NCI-H1436 (cell line): Measurements from ENCODE around the gene RRAGD.

ENCODE experiments used
- DNase-seq: peaks from one replicate; lab custom pipeline; 2025; lab: John Stamatoyannopoulos, UW

Gene RRAGD, protein sequence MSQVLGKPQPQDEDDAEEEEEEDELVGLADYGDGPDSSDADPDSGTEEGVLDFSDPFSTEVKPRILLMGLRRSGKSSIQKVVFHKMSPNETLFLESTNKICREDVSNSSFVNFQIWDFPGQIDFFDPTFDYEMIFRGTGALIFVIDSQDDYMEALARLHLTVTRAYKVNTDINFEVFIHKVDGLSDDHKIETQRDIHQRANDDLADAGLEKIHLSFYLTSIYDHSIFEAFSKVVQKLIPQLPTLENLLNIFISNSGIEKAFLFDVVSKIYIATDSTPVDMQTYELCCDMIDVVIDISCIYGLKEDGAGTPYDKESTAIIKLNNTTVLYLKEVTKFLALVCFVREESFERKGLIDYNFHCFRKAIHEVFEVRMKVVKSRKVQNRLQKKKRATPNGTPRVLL

DNA sequence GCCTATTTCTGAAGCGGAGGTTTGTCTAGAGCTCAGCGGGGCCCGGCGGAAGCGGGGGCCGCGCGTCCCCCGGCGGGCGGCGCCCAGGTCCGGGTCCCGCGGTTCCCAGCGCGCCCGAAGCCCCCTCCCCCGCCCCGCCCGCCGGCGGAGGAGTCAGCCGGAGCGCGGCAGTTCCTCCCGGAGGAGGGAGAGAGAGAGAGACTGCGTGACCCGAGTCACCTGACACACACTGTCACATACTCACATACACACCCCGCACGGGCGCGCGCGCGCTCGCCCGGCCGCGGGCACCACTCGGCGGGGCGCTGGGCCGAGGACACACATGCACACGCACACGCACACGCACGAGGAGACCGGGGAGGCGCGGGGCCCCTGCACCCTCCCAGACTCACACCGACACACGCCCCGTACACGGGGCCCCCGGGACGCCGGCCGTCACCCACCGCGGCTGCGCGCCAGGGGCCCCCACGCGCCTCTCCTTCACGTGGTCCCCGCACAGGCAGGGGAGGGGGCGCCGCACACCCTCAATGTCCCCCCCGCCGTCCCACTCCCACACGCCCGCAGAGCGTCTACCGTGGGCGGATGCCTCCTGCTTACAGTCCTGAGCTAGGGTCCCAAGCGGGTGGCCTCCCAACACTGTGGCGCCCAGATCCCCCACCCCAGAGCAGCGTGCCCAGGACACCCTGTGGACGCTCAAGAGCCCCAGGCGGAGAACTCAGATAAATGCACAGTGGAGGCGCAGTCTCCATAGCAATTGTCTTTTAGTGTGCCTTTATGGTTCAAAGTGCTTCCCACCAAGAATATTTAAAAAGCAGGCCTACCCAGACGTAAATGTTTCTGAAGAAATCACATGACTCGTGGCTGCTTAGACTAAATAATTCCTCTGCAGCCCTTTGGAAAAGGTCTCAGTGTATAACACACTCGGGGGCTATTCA lies at the start of gene RRAGD:
Gene RRAGD, minus strand, starts transcription at position 203 of the 935 bp plus-strand sequence. CDS start 280 bp downstream, outside the sequence.
- peak; percentile 73 for DNase-seq

DNA sequence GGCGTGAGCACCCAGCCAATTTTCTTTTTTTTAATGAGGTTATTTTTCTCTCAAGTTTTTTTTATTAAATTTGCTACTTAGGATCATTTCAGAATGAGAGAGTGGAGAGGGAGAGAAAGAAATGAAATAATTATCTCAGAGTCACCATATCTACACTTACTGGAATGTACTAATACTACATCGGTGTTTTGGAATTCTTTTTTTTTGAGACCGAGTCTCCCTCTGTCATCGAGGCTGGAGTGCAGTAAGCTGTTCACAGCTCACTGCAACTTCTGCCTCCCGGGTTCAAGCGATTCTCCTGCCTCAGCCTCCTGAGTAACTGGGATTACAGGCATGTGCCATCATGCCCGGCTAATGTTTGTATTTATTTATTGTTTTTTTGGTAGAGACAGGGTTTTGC lies 48.6 kb upstream of the RRAGD start:
- no peak for DNase-seq

DNA sequence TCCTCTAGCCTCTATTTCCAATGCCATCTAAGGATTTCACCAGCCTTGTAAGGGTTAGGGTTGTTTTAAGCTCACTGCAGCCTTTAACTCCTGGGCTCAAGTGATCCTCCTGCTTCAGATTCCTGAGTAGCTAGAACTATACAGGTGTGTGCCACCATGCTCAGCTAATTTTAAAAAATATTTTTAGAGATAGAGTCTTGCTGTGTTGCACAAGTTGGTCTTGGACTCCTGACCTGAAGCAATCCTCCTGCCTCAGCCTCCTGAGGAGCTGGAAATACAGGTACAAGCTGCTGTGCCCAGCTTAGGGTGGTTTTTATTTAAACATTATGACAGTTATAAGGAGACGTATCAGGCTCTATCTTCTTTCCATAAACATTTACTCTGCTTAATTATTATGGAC lies 47.4 kb upstream of the RRAGD start:
- no peak for DNase-seq

DNA sequence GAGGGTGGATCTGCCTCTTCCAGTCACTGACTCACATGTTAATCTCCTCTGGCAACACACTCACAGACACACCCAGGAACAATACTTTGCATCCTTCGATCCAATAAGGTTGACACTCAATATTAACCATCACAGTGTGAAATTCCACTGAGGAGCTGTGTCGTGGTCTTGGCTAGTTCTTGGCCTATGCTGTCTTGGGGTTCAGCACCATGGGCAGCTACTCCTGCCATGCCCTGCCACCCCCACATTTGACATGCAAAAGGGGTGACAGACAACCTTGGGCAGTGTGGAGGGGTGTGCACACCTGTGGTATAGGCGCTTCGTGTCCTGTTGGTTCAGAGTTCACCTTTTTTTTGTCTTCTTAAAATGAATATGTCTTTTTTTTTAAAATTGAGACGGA lies 46.6 kb upstream of the RRAGD start:
- no peak for DNase-seq

DNA sequence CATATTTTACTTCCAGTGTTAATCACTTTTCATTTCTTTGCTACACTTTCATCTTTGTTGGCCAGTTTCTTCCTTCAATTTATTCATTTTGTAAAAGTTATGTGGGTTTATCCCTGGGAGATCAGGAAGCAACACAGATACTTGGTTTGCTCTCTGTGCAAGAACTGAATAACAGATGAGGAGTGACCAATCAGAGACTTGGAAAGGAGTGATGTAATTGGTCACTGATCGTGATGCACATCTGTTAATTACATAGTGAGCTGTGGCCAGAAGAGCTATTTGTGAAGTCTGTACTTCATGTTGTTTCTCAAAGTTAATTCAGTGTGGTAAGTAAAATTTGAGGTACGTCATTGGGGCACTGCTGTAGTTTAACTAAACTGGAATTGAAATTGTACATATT lies 42.2 kb upstream of the RRAGD start:
- DNase-seq = no peak

DNA sequence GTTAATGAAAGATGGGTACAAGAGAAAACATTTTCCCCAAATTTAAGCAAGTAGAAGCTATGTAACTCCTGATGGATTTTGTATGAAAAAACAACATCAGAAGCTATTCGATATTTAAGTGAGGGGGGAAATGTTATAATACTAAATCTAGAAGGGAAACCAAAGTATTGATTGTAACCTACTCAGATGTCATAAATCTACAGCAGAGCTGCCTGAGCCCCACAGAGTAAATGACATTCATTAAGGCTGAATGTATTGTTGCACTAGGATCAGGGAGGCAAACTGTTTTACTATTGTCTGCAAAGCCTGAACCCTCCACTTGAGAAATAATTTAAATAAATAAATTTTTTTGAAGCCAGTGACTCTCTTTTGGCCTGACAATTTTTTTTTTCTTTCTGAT lies 40.2 kb upstream of the RRAGD start:
- no peak for DNase-seq

DNA sequence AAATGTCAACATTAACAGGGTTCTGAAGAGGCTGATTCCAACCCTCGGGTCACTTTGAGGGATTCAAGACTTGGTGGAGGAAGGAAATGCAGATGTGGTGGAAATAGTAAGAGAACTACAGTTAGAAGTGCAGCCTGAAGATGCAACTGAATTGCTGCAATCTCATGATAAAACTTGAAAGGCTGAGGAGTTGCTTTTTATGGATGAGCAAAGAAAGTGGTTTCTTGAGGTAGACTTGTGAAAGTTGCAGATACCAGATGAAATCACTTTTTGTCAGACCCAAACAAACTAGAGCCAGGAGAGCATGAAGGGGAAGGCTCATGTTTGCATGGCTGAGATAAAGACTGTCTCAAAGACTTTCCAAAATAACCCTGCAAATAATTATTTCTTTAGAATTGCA lies 37.1 kb upstream of the RRAGD start:
- no peak for DNase-seq

DNA sequence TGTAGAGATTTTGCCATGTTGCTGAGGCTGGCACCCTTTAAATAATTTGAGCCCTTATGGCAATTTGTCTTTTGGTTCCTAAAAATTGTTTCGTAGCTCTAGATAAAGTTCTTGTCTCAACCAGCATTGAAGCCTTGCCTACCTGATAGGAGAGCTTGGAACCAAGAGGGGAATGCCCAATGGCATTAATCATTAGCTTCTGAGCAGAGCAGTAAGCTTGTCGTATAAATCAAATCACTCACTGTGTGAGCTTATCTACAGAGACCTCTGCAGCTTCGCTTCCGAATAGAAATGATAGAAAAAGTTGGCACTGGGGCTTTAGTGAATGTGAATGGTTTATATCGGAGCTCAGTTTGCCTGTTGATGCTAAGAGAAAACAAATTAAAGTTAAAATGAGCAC lies 31.6 kb upstream of the RRAGD start:
- DNase-seq = no peak

DNA sequence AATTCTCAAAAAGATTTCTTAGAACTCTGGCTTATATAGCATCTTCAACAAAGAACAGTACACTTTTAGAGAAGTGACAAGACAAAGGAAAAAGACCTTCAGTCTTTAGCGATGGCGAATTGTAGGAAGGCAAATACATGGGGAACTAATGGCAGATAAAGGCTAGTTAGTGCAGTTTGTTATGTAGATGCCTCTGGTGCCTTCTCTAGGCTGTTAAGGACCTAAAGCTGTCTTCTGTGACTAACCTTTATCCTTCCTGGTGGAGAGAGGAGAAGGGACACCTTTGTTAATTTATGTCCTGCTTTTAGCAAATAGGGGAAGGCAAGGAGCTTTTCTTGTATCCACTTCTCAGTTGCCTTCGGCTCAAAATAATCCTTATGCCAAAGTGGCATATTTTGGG lies 28.1 kb upstream of the RRAGD start:
- no peak for DNase-seq

DNA sequence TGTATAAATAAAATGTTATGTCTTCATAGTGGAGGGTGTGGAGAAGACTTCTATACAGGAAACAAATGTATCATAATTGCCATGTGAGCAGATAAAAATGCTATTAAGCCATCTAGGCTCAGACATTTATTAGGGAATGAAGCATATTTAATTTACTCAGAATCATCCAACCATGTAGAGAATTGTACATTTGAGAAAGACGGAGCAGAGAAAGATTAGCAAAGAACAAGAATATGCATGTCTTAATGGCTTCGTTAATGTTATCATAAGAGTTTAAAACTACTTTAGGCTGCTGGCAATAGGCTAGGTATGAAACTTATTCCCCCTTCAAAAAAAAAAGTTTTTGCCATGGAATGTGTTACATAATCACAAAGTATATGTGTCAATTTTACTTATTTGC lies 26.9 kb upstream of the RRAGD start:
- DNase-seq = no peak

DNA sequence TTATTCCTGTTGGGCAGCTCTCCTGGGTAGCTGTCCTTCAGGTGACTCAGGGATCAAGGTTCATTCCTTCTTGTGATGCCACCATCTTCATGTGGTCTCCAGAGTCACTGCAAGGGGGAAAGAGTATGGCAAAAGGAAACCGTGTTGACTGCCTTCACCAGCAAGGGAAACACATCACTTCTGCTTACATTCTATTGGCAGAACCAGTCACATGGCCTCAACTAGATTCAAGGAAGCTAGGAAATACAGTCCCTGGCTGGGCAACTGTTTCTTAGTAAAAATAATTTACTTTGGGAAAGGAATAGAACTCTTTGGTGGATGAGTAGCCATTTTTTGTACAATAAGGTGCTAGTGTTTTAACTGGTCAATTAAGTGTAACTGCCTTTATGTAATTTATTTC lies 26.2 kb upstream of the RRAGD start:
- no peak for DNase-seq

DNA sequence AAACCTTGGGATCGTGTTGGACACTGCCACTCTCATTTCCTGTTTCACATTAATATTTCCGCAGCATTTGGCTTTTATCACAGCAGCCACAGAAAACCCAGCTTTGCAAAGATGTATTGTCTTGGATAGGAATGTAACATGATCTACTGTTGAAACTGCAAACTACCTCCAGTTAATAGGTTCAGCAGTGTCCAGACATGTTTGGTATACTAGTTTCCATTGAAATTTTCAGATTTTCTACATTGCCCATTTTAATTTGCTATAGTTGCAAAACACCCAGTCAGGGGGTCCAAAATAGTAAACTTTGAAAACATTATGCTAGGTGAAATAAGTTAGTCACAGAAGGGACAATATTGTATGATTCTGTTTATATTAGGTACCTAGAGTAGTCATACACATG lies 24.2 kb upstream of the RRAGD start:
- no peak for DNase-seq

DNA sequence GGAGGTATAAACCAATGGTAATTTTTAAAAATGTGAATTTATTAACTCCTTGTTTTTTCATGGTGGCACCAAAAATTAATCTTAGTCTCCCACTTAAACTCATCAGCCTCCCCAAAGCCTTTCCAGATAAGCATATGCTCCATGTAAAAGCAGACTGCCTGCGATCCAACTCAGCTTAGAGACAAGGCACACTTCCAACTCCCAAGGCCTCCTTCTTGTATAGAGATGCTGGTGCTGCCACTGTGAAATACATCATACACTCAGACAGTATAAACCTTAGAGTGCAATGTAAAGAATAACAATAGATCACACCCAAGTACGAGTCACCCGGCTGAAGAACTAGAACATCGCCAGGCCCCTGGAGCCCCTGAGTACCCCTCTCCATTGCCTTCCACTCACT lies 22.9 kb upstream of the RRAGD start:
- DNase-seq = no peak

DNA sequence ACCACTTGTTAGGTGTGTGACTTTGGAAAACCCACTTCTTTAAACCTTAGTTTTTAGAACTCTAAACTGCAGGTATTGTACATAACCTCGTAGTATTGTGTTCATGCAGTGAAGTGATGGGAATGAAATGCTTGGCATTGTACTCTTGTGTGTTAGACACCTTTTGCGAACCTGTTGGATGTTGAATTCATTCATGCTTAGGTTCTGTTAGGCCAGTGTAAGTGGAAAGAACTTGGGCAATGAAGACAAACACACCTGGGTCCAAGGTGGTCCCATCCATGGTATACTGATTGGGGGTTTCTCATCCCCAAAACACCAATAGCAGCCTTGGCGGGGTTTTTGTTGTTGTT lies 22.1 kb upstream of the RRAGD start:
- no peak for DNase-seq

DNA sequence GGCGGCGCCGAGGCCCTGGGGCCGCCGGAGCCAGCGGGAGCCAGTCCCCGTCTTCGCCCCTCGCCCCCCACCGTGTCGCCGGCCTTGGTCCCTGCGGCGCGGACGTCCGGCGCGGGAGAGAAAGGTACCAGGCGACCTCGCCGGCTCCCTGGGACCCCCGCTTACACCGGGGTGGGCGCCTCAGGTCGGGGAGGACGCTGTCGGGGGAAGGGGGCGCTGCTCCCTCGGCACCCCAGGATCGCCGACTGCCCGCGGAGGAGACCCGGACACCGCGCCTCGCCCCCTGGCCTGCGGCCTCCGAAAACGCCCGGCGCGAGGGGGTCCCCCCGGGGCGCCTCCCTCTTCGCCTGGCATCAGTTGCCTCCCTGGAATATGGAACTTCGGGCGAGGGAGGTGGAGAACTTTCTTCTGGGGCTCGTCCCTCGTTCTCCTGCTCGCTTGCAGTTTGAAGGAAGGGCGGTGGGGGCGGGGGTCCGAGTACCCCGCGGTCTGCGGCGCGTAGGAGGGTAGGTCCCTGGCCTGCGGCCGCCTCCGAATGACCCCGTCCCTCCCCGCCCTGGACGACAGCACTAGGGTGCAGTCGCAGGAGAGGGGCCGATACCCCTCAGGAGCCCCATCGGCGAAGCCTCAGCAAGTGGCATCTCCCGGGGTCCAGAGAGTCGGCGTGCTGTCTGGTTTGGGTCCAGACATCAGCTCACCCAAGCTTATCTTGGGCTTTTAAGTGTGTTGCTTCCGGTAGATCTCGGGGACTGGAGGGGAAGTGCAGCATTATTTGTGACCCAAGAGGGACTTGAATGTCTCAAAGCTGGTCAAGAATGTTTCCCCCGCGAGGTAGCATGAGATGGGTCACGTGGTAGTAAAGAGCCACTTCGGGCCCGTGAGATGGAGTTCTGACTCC lies 21.4 kb upstream of the RRAGD start:
- no peak for DNase-seq

DNA sequence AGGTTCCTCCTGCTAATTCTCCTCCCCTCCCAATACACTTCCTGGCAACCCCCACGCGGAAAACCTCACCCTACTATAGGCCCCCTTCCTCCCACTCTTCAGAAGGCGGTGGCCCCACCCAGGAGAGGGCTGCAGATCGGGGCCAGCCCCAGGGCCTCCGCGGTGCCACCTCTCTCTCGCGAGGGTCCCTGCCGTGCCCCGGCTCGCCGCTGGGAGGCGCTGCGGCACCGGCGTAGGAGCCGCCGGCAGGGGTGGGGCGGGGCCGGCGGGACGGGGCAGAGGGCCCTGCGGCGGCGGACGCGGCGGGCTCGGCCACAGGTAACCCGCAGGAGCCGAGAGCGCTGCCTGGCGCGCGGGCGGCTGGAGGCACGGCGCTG lies 20.8 kb upstream of the RRAGD start, which contains the start of gene ANKRD6:
Gene ANKRD6, plus strand, starts transcription at position 278 of the 377 bp plus-strand sequence. CDS start 133,825 bp downstream, outside the sequence.
- peak; percentile 76 for DNase-seq

DNA sequence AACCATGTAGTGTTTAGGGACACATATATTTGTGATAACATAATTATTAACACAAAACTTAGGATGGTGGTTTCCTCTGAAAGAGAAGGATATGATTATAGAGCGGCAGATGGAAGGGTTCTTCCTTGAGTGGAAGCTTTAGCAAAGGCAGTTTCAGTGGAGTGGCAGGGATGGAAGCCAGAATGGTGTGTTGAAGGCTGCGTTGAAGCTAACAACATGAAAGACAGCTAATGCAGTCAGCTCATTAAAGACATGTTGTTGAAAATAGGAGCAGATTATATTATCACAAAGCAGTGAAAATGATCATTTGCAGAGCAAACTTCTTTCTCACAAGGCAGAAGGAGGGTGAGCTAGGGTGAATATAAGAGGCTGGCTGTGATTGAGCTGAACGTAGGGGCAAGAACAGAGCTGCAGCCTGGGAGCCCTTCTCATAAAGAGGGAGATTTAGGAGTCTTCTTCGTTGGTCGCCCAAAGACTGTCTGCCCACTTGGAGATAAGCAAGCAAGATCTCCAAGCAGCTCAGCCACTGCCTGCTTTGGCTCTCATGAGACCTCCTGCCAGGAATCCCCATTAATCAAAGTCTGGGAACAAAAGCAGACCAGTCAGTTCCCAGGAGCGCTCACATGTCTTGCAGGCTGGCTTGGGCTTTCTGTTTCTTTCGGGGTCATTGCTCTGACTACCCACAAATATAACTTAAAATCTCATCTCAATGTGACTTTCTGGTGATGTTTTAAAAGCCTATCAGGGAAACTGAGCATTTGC lies 18.3 kb upstream of the RRAGD start:
- DNase-seq = no peak

DNA sequence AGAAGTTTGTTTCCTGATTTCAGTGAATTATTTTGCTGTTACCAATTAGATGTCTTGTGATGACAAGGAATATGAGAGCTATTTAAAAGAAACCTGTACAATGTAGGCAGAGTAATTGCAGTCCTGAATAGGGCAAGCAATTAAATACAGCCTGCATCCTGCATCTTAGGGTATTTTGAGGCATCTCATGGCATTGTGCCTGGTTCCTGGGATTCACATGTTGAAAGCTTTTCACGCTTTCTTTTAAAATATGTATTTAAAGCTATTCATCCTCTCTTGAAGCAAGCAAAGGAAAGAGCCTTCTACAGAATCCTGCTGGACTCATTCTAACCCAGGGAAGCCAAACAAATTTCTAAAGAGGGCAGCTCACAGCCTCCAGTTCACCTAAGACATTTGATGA lies 4.7 kb upstream of the RRAGD start:
- no peak for DNase-seq

DNA sequence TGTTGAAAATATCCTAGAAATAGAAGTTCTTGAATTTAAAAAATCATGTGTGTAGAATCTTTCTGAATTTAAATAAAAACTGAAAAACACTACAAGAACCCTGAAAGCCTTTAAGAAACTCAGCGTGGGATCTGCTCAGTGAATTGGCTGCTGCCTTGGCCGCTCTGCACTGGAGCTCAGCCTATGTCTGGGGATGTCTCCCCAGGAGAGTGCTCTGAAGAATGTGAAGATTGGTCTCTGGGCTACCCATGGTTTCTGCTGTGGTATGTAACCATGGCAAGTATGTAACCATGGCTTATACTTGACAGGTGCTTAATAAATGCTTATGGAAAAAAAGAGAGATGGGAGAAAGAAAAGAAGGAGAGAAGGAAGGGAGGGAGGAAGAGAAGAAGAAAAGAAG lies 3.1 kb upstream of the RRAGD start:
- no peak for DNase-seq

DNA sequence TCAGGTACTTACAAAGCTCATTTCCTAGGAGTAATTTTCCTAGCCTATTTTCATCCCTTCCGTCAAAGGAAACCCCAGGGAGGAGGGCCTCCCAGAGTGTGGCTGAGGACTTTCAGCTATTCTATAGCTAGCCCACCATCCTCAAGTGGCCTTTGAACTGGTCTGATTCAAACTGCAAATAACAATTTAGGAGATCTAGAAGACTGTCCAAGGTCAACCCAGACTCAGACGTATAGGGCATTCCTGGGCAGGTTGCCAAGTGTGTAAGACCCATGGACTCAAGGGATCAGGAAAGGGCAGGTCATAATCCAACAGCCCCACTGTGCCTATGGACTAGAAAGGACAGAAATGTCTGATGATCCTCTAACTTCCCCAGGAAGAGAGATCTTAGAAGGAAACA lies 2.1 kb upstream of the RRAGD start:
- DNase-seq = no peak

DNA sequence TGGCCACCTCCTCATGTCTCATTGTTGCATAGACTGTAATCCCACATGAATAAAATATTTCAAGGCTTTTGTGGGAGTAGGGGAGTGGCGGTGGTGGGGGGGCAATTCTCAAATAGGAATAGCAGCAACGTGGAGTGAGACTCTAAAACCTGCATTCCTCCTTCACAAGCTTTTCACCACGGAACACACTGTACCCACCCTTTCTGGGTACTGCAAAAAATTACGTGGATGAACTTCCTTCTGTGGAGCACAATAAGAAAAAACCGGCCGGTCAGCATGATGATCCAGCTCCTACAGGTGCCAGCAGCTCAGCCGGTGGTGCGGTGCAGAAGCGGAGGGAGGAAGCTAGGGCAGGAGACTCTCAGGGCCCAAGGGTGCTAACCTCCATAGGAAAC lies 930 bp upstream of the RRAGD start:
- no peak for DNase-seq
